UCSD-AML1 (cell line): ENCODE results near the gene MAN1A1.

ENCODE experiments used
- DNase-seq: peaks from one replicate; lab custom pipeline; 2025; ENCODE audit not compliant: unreplicated experiment; lab: John Stamatoyannopoulos, UW

The MAN1A1 gene

DNA sequence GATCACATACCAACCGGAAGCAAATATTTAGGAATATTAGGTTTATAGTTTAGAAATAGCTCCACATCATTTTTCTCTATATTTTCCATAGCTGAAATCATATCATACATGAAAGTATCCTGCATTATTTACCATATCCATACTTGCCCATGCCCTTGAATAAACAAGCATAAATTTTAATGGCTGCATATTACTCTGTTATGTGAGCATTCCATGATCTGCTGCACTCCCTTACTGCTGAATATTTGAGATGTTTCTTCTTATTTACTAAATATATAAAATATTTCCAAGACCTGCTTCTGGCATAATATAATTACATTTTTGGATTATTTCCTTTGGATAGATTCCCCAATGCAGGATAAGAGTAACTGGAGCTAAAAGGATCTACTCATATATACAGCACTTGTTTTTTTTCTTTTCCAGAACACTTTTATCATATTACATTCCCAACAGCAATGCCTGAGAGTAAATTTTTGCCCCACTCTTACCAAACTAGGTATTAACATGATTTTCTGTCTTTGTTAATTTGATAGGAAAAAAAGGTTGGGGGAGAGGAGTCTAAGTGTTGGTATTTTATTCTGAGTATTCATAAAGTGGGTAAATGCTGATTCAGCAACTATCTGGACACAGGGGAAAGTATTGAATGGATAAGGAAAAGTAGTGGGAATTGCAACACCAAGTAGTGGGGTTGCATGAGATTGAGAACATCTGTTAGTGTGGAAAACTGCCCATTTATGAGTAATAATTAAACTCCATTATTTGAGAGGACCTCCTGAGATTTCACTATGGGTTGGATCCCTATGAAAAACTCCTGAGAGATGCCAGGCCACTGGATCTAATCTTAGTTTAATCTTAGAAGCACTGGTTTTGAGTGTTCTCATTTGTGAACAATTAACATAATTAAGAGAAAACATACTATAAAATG is 76.0 kb downstream of the MAN1A1 start:
- DNase-seq: no peak

DNA sequence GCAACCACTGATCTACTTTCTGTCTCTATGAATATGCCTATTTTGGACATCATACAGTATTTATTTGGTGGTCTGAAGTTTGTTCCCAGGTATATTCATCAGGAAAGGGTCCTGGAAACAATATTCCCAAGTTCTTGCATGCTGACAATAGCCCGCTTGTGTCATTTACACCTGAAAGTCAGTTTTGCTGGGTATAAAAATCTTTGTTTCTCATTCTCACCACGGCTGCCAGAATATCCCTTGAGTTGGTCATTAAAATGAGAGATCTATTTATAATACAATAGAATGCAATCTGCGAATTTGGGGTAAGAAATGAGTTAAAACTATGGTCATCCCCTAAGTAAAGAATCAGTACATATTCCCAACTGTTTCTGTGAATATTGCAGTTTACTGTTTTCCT is 79.0 kb downstream of the MAN1A1 start:
- DNase-seq: no peak

DNA sequence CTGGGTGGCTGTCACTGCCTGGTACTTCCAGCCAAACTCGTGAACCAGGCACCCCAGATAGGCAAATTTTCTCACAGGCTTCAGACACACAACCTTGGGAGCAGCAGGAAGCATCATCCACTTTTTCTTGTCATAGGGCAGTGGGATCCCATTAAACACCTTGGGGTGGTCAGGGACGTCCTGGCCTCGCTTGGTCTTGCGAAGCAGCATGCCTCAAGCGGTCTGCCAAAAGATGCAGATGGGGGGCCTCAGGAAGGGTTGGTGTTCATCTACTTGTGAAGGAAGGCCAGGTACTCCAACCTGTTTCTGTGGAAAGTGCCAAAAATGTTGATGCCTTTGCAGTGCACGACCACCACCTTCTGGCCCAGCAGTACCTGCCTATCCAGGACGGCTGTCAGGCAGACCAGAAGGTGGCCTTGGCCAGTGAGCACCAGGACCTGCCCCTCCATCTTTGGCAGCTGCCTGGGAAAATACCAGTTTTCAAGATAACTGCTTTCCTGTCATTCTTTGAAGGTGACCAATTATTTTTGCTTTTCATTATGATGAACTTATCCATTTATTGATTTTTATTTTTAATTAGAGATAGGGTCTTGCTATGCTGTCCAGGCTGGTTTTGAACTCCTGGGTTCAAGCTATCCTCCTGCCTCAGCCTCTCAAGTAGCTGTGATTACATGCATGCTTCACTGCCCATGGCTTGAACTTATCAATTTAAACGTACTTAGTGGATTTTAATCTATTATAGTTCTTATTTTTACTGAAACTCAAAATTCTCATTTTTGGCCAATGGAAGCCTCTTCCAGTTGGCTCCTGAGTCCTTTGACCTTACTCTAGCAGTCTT is 80.1 kb downstream of the MAN1A1 start:
- DNase-seq: no peak

DNA sequence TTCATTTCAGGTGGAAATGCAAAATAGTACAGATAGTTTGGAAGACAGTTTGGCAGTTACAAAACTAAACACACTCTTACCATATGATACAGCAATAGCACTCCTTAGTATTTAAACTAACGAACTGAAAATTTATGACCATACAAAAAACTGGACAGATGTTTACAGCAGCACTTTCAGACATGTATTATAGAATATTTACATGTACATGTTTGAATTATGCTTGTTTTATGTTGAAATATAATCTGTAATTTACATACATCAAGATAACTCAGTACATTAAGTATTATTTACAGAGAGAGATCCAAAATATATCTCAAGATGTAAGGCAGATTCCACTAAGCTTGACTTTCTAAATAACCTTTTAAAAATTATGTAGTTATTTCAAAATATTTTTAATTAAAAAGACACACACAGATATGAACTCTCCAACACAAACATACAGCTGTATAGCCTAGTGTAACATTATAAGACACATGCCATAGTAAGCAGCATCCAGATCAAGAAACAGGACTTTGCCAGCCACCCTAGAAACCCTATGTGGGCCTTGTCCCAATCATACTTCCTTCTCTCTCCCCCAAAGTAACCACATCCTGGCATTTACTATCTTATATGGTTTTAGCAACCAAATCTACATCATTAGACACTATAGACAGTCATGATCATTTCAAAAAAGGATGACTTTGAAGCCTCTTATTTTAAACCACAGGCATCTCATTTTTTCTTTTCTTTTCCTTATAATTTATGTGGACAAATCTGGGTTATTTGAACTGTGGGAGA is 82.2 kb downstream of the MAN1A1 start:
- no peak for DNase-seq

DNA sequence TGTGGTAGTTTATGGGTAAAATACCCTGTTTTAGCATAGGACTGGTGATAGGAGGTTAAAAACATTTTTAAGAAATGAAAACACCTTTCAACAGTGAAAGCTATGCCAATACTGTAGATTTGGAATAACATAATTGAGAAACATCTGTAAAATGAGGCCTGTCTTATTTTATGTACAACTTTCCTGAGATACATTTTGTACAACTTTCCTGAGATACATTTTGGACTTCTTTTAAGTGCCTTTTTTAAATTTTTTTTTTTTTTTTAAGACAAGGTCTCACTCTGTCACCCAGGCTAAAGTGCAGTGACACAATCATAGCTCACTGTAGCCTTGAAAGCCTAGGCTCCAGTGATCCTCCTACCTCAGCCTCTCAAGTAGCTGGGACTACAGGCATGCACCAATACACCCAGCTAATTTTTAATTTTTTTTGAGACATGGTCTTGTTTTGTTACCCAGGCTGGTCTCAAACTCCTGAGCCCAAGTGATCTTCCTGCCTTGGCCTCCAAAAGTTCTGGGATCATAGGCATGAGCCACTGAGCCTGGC is 84.6 kb downstream of the MAN1A1 start:
- DNase-seq: no peak

DNA sequence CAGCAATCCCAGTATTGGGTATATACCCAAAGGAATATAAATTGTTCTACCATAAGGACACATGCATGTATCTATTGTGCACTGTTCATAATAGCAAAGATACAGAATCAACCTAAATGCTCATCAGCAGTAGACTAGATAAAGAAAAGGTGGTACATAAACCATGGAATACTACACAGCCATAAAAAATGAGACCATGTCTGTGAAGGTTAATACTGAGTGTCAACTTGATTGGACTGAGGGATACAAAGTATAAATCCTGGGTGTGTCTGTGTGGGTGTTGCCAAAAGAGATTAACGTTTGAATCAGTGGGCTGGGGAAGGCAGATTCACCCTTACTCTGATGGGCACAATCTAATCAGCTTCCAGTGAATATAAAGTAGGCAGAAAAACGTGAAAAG is 86.9 kb downstream of the MAN1A1 start:
- DNase-seq: no peak

DNA sequence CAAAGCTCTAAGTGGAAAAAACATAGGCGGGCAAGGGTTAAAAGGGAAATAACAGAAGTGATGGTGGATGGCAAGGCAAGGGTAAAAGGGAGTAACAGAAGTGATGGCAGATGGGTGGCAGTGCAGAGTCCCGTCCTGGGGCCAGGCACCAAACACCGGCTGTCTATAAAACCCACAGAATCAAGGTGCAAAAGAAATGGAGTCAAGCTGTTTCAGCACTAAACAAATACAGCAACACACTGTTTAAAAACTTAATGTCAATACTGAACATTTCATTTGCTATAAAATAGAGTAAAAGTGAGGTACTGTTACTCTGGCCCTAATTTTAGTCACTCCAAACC is 87.6 kb downstream of the MAN1A1 start:
- DNase-seq: no peak

DNA sequence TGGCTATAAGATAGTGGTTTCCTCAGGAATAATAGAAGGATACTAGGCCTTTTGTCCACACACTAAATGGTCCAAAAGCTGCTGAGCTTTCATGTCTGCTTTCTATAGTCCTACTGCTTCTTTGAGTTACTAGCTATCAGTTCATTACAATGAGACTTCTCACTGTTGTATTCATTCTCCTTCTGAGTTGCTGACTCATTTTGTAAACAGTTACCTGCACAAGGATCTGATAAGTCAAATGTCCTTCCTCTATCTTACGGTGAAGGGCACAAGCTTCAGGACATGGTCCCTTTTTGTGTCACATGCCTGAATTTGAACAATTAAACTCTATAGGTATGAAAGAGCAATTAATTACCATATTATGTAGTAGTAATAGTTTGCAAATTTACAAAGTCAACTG is 90.5 kb downstream of the MAN1A1 start:
- no peak for DNase-seq

DNA sequence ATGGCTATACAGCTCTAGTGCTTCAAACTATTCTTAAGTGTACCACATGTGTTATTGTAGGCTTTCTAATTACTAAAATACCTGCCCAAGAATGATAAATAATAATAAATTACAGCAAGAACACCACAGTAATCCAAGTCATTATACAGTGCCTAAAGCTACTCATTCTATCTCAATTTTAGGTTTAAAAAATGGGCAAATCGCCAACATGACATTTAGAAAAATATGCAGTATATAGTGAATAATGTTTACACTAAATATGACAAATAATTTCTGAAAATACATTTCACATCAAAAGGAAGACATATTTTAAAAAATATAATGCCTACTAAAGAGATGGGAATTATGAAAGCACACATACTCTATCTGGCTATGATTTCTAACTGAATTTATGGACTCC is 91.8 kb downstream of the MAN1A1 start:
- DNase-seq: no peak

DNA sequence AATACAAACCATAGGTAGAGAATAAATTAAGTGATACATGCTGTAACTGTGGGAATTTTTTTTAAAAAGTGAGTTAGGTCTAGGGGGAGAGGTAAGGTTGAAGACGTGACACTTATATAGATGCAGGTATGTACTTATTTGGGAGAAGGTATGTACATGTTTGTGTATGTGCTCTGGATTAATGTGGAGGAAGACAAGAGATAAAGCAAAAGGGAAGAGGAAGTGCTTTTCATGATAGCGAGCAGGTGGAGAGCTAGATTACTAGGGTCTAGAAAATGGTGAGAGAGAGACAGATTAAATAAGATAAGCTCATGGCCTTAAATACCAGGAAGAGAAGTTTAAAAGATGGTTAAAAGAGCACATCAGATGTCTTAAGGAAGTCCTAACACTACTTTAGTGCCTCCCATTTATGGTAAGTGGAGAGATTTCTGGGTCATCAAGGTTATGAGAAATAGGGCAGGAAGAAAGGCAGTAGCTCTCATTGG is 92.5 kb downstream of the MAN1A1 start:
- no peak for DNase-seq

DNA sequence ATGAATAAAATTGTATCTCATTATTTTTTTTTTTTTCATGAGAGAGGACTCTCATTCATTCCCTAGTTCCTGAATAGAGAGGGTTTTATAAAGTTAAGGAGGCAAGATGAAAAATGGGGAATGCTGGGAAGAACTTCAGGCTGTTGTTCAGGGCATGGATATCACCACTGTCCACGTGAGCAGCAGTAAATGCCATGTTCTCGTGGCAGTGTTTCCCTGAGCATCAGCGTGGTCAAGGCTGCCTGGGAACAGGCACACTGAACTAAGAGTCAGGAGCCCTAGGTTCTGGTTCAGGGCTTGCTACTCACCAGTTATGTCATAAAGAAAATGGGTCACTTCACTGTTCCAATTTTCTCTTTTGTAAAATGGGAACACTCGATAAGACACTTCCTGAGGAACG is 93.2 kb downstream of the MAN1A1 start:
- no peak for DNase-seq

DNA sequence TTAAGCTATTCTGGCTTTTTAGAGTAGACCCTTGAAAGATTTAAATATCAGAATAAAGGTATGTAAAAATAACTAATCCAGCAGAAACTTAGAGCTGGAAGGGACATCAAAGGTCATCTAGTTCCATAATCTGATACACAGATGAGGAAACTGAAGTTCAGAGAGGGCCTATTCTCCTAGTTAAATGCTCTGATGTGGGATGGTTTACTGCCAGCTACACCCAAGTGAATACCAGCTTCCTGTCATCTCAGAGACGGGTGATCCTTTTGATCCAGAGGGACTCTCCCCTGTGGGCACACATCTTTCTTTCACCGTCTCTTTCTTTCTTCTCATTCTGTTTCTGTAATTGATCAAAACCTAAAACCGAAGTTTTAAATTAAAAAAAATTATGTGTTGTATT is 94.1 kb downstream of the MAN1A1 start:
- no peak for DNase-seq

DNA sequence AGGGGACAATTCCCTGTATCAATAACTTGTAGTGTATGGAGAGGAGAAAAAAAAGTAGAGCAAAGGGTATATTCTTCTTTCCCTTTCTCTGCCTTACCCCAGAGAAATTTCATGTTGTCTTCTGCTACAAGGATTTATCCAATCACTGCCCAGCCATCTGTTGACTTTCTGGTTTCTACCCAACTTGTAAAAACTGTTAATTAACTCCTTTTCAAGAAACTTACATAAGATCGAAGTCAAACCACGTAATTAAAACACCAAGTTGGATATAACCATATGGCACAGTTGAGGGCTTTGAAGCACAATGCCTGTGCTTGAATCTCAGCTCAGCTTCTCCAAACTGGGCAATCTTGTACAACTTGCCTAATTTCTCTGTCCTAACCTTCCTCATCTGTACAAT is 99.5 kb downstream of the MAN1A1 start:
- DNase-seq: no peak

DNA sequence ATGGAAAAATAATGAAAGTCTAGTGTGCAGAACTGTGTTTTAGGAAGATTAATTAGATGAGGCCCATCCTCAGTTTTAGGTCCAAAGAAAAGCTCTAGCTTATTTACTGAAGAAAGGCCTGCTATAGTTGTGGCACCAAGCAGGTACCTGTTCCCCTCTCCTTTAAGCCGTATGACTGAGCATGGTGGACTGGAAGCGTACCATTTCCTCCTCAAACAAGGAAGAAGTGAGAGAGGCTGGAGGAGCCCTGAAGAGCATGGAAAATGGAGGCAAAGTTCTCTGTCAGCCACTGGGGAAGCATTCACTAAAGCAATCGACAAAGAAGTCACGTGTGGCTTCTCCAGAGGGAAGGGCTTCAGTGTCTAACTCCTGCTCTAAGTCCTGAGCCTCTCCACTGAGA is 100.2 kb downstream of the MAN1A1 start:
- no peak for DNase-seq

DNA sequence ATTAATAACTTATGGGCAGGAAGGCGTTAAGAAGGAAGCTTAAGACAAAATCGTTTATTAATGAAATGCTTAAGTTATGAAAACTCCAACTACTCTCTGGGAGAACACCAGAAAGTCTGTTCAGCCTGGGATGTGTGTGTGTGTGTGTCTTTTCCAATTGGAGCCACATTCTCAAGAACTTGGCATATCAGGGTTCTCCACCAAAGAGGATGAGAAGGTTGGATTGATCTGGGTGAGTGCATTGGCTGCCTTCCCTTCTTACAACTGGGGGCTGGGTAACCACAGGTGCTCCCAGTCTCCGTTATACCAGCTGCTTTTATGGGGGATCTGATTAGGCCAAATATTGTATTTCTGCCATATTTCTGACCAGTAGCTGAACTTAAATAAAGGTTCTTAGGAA is 102.1 kb downstream of the MAN1A1 start:
- no peak for DNase-seq

DNA sequence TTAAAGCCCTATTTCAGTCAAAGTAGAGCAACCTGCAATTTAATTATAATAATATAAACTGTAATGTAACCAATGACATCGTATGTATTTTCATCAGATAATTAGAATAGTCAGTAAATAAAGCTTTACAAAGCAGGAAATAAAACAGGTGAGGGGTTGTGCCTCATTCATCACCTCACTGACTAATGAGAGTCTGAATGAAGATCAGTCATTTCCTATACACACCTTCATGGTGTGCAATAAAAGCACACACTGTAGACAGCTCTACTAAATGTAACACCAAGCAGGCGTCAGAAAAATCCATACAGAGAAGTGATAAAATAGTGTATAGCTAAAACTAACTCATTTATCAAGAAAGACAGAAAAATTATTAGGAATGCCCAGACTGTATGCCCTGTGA is 105.9 kb downstream of the MAN1A1 start:
- no peak for DNase-seq

DNA sequence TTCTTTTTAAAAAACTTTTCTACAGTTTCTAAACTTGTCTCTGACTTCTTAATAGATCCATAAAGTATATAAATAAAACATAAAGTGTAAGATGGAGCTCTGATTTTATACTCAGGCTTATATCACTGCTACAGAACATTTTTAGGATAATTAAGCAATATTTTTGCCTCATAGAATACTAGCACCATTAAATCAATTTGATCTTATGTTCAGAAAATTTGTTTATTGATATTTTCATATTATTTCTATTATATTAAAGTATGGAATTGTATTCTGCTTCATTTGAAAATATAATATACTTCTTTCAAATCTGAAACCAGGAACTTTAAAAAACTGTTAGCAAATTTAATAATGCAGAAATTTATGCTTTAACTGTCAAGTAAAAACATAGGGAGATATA is 106.5 kb downstream of the MAN1A1 start:
- DNase-seq: no peak

DNA sequence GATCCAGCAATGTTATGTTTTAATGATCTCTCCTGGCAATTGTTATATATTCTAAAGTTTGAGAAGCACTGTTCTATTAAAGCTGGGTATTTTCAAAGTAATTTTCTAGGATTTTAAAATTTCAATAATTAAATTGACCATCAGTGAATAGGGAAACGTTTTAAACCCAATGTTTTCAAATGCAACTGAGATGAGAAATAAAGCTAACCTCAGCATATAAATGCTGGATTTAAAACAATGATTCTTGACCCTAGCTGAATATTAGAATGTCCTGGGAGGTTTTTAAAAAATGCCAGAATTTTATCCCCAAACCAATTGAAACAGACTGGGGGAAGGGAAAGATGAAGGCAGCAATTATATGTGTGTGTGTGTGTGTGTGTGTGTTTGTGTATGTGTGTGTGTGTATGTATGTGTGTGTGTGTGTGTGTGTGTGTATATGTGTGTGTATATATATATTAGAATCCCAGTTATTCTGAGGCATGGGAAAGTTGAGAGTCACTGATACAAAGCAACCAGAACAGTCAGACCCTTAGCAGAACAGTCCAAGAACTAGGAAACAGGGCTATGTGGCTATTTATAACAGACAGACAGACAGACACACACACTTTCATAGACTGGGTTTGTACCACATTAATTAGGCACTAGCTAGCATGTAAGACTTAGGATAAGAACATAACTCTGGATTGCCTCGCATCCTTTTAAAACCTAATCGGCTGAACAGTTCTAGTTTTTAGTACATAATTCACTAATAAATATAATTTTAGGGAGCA is 107.8 kb downstream of the MAN1A1 start:
- DNase-seq: no peak

DNA sequence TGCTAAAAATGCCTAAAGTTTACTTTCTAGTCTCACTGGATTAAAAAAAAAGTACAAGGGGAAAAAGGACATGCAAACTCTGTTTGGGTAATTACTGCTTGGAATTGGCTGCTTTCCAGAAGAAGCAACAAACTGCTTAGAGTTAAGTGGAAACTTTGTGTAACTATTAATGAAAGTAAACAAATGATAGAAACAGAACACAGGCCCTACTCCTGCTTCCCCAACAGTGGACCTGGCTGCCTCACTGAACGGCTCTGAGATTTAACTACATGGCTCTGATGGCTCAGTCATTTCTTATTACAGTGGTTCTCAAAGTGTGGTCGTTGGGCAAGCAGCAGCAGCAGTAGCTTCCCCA is 108.5 kb downstream of the MAN1A1 start:
- DNase-seq: no peak
